Measurements from ENCODE around the gene SCRN2.
A peak's percentile ranks its signal among the peaks of the same experiment; 100 is the strongest.

The SCRN2 gene

GRCh38 chr17:47806913-47807255 is 34.2 kb downstream of the SCRN2 start:
- no peak for DNase-seq (ENCODE audit: low read depth in 2 of 2)

GRCh38 chr17:47806026-47806912 is 34.8 kb downstream of the SCRN2 start:
- no peak for DNase-seq (ENCODE audit: low read depth in 2 of 2)

GRCh38 chr17:47804461-47804860 is 36.6 kb downstream of the SCRN2 start:
- DNase-seq (ENCODE audit: low read depth in 2 of 2) = no peak

GRCh38 chr17:47803751-47804150 is 37.3 kb downstream of the SCRN2 start:
- DNase-seq (ENCODE audit: low read depth in 2 of 2) = no peak

GRCh38 chr17:47803201-47803600 is 37.9 kb downstream of the SCRN2 start:
- no peak for DNase-seq (ENCODE audit: low read depth in 2 of 2)

GRCh38 chr17:47802341-47803022 is 38.6 kb downstream of the SCRN2 start:
- DNase-seq (ENCODE audit: low read depth in 2 of 2) = peak; percentile 49 to 51

GRCh38 chr17:47801906-47802305 is 39.2 kb downstream of the SCRN2 start:
- DNase-seq (ENCODE audit: low read depth in 2 of 2) = no peak

GRCh38 chr17:47801176-47801765 is 39.8 kb downstream of the SCRN2 start:
- no peak for DNase-seq (ENCODE audit: low read depth in 2 of 2)

- no peak for DNase-seq (ENCODE audit: low read depth in 2 of 2)
These were observed 40.4 kb downstream of the SCRN2 start for GRCh38 chr17:47800686-47801085.

- DNase-seq (ENCODE audit: low read depth in 2 of 2) = no peak
These were observed 43.3 kb downstream of the SCRN2 start for GRCh38 chr17:47797797-47798196.

- DNase-seq (ENCODE audit: low read depth in 2 of 2) = no peak
These were observed 48.1 kb downstream of the SCRN2 start for GRCh38 chr17:47792979-47793378.

GRCh38 chr17:47792457-47792856 is 48.6 kb downstream of the SCRN2 start:
- no peak for DNase-seq (ENCODE audit: low read depth in 2 of 2)

- no peak for DNase-seq (ENCODE audit: low read depth in 2 of 2)
These were observed 50.0 kb downstream of the SCRN2 start for GRCh38 chr17:47791025-47791424.

GRCh38 chr17:47789611-47790561 is 51.2 kb downstream of the SCRN2 start:
- peak; percentile 40 to 56 for DNase-seq (ENCODE audit: low read depth in 2 of 2)
